Measurements from ENCODE around the gene TUBB. TPM values are rescaled to one million over a fixed set of nuclear protein-coding genes. Genes with fewer than 3 reads are reported as not detected.

TUBB gene
- total and polyA plus RNA-seq, 2 of the 4 experiments (the other 2 are of a cell fraction), result 1,401 to 2,004 TPM

DNA sequence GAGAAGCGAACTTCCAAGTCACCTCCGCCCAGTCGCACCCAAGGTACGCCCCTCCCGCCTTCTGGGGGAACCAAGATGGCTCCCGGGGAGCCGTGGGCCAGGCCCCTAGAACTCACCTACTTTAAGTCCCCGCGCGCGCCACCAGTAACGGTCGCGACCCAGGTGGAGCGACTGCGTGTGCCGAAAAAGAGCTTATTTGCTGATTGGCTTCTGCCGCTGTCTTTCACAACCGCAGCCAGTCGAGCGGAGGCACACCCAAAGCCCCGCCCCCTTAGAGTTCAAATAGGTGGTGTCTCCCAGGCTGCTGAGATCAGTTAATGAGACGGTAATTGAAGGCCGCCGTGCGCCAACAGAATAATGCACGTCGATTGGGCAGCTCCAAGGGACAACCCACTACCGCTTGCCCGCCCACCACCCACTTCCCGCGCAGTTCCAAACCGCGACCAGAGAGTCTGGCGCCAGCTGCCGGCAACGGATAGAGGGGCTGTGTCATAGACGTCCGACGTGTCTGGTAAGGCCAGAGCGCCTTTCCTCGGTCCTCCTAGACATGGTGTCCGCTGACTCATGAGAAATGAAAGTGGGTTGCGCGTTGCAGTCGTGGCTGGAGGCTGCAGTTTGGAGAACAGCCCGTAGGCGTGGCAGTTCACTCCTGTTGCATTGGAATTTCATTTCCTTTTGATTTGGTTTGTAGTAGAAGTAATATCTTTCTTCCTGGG is 2.9 kb upstream of the TUBB start, which contains the start of gene MDC1:
TSS of gene MDC1 (minus strand) at position 153 of the 716 bp plus-strand sequence. CDS start 2,106 bp downstream, outside the sequence.
- Histone ChIP-seq H2AK5ac (ENCODE audit: low read depth, low read length) (peak within 1 kb of the TSS; percentile 99), H3K56ac (ENCODE audit: extremely low read depth, insufficient read depth, low read length) (peak within 1 kb of the TSS; percentile 96), H3K18ac (ENCODE audit: low read depth, low read length) (peak within 1 kb of the TSS; percentile 48), H3K4me2 (ENCODE audit: low read depth, low read length) (peak within 1 kb of the TSS; percentile 90), H3K79me1 (ENCODE audit: low read depth in 1 of 2, low read length in 2 of 2) (peaks cover 15 to 41% of the 10 kb centered on the region in 2 experiments), H3K4ac (ENCODE audit: low read depth, low read length) (peak within 1 kb of the TSS; percentile 92), H2BK5ac (ENCODE audit: low read depth, low read length, poor library complexity, severe bottlenecking) (peak within 1 kb of the TSS; percentile 91), H3K14ac (replicated peaks; ENCODE audit: low read depth, low read length) (peak within 1 kb of the TSS; percentile 83), H2AFZ (replicated peaks; ENCODE audit: low read length, poor library complexity) (peak within 1 kb of the TSS; percentile 95), H2BK20ac (ENCODE audit: low read depth, low read length) (peak within 1 kb of the TSS; percentile 8; the same call in 1 of the 2 replicates), H3K23ac (ENCODE audit: low read depth, low read length) (peak within 1 kb of the TSS; percentile 84), H2BK15ac (ENCODE audit: low read depth, low read length) (peak within 1 kb of the TSS; percentile 59), H2BK120ac (ENCODE audit: low read depth, low read length) (peak within 1 kb of the TSS; percentile 50), H4K5ac (ENCODE audit: low read depth, low read length) (peak within 1 kb of the TSS; percentile 55), H3K4me3 (ENCODE audit: insufficient read depth, low read depth, low read length) (peak within 1 kb of the TSS; percentile 61), H4K91ac (ENCODE audit: insufficient read depth, low read depth, low read length) (peak within 1 kb of the TSS; percentile 97), H3K9me1 (ENCODE audit: insufficient read depth, low read length) (peaks cover 5% of the 10 kb centered on the region), H3K9ac (ENCODE audit: low read depth, low read length) (peak within 1 kb of the TSS; percentile 76), H3K27me3 (ENCODE audit: control insufficient read depth, insufficient read depth, low read length) (no peaks in the 10 kb centered on the region), H3K27ac (ENCODE audit: insufficient read depth, low read length) (peak within 1 kb of the TSS; percentile 78), H2AK9ac (replicated peaks; ENCODE audit: low read depth, low read length, poor library complexity) (peak within 1 kb of the TSS; percentile 79), H4K8ac (ENCODE audit: low read depth in 2 of 2, low read length in 2 of 2) (peak within 1 kb of the TSS; percentile 84 to 96), H3K4me1 (ENCODE audit: control insufficient read depth, insufficient read depth, low read length) (peaks cover 4% of the 10 kb centered on the region; the same call in 1 of the 2 replicates), H3K36me3 (ENCODE audit: control insufficient read depth, insufficient read depth, low read length) (peaks cover 17% of the 10 kb centered on the region), H4K20me1 (ENCODE audit: insufficient read depth, low read length) (peaks cover 10% of the 10 kb centered on the region), H3K9me3 (ENCODE audit: control insufficient read depth, insufficient read depth, low read length) (no peaks in the 10 kb centered on the region)
- ChIA-PET CTCF (no interaction called here), POLR2A (ENCODE audit: unreplicated experiment) (interaction anchor here (0.6 kb wide), 1 partner anchor 146 kb away, joined by 3 read pairs; the partner anchor contains the start of gene ABCF1)
- ATAC-seq (ENCODE audit: low read depth), result peak; percentile 77
- no TSS peak for BruUV-seq (replicated peaks)
- in situ Hi-C loops (cut with MboI; ENCODE audit: low sequenced_read_pairs), result no loop called here
- peak; percentile 100 for DNase-seq
- 0% methylated on average over 31 of the region's 48 CpGs; no CpG with 5 or more reads in 1 of the 2 experiments for WGBS, 2 experiments (ENCODE audit: extremely low coverage in 2 of 2, insufficient read length in 1 of 2)
- dilution Hi-C loops (cut with HindIII; ENCODE audit: low sequenced_read_pairs, unreplicated experiment), result no loop called here
- intact Hi-C loops (cut with micrococcal nuclease), result loop anchor here (1.0 kb wide), 1 partner anchor 26 kb away; no protein-coding TSS in a partner anchor
- TF ChIP-seq CHD1 (IDR thresholded peaks at IDR 0.05; ENCODE audit: low read depth, low read length), result 0 out of 2 replicates have a peak, but pooled peaks have one; percentile 8
- peak; percentile 24; the same call in 1 of the 2 replicates for TF ChIP-seq BHLHE40 (IDR thresholded peaks at IDR 0.05; ENCODE audit: low read depth, low read length)
- no peak for TF ChIP-seq RFX5 (IDR thresholded peaks at IDR 0.05; ENCODE audit: low read depth, low read length)
- TF ChIP-seq MAFK (IDR thresholded peaks at IDR 0.05; ENCODE audit: low read depth, low read length), result peak; percentile 93
- no peak for TF ChIP-seq RCOR1 (IDR thresholded peaks at IDR 0.05; ENCODE audit: insufficient replicate concordance, low read length)
- no peak for TF ChIP-seq RAD21 (IDR thresholded peaks at IDR 0.05; ENCODE audit: low read length)
- TF ChIP-seq NFE2L2 (IDR thresholded peaks at IDR 0.05; ENCODE audit: low read depth, low read length), result peak; percentile 76; the same call in 1 of the 2 replicates
- TF ChIP-seq, protein P1, sequence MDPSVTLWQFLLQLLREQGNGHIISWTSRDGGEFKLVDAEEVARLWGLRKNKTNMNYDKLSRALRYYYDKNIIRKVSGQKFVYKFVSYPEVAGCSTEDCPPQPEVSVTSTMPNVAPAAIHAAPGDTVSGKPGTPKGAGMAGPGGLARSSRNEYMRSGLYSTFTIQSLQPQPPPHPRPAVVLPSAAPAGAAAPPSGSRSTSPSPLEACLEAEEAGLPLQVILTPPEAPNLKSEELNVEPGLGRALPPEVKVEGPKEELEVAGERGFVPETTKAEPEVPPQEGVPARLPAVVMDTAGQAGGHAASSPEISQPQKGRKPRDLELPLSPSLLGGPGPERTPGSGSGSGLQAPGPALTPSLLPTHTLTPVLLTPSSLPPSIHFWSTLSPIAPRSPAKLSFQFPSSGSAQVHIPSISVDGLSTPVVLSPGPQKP (IDR thresholded peaks at IDR 0.05; ENCODE audit: borderline replicate concordance, low read depth, low read length), result no peak
- TF ChIP-seq FOS (IDR thresholded peaks at IDR 0.05; ENCODE audit: low read depth, low read length), result peak; percentile 71
- TF ChIP-seq, protein P2, sequence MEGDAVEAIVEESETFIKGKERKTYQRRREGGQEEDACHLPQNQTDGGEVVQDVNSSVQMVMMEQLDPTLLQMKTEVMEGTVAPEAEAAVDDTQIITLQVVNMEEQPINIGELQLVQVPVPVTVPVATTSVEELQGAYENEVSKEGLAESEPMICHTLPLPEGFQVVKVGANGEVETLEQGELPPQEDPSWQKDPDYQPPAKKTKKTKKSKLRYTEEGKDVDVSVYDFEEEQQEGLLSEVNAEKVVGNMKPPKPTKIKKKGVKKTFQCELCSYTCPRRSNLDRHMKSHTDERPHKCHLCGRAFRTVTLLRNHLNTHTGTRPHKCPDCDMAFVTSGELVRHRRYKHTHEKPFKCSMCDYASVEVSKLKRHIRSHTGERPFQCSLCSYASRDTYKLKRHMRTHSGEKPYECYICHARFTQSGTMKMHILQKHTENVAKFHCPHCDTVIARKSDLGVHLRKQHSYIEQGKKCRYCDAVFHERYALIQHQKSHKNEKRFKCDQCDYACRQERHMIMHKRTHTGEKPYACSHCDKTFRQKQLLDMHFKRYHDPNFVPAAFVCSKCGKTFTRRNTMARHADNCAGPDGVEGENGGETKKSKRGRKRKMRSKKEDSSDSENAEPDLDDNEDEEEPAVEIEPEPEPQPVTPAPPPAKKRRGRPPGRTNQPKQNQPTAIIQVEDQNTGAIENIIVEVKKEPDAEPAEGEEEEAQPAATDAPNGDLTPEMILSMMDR (conservative IDR thresholded peaks at IDR 0.05; ENCODE audit: low read depth, low read length), result peak; percentile 29; the same call in 1 of the 2 replicates
- peak; percentile 64 for TF ChIP-seq POLR2A (IDR thresholded peaks at IDR 0.05; ENCODE audit: low read depth, low read length)
- TF ChIP-seq, protein P3, sequence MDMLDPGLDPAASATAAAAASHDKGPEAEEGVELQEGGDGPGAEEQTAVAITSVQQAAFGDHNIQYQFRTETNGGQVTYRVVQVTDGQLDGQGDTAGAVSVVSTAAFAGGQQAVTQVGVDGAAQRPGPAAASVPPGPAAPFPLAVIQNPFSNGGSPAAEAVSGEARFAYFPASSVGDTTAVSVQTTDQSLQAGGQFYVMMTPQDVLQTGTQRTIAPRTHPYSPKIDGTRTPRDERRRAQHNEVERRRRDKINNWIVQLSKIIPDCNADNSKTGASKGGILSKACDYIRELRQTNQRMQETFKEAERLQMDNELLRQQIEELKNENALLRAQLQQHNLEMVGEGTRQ (IDR thresholded peaks at IDR 0.05; ENCODE audit: low read depth, low read length), result no peak
- no peak; the same call in 1 of the 2 replicates for TF ChIP-seq MAZ (IDR thresholded peaks at IDR 0.05; ENCODE audit: borderline replicate concordance, low read depth, low read length)
- peak; percentile 73; the same call in 1 of the 2 replicates for TF ChIP-seq CEBPB (IDR thresholded peaks at IDR 0.05; ENCODE audit: low read depth, low read length)
